DND-41 (cell line): ENCODE data around the gene HTT.

Experiments
- EZH2 ChIP-seq: IDR thresholded peaks from 3 replicates; pipeline ENCODE4 v1.6.1; 2012; ENCODE audit warnings: borderline replicate concordance, low read depth, mild to moderate bottlenecking, moderate library complexity, low read length, inconsistent platforms; ENCODE audit not compliant: severe bottlenecking
- TF ChIP-seq, protein P1 (sequence below): IDR thresholded peaks from 2 replicates; pipeline ENCODE4 v1.5.1; 2012; ENCODE audit warnings: borderline replicate concordance, low read length, moderate library complexity, mild to moderate bottlenecking; ENCODE audit not compliant: poor library complexity, severe bottlenecking; ENCODE audit errors: extremely low read depth

DNA sequence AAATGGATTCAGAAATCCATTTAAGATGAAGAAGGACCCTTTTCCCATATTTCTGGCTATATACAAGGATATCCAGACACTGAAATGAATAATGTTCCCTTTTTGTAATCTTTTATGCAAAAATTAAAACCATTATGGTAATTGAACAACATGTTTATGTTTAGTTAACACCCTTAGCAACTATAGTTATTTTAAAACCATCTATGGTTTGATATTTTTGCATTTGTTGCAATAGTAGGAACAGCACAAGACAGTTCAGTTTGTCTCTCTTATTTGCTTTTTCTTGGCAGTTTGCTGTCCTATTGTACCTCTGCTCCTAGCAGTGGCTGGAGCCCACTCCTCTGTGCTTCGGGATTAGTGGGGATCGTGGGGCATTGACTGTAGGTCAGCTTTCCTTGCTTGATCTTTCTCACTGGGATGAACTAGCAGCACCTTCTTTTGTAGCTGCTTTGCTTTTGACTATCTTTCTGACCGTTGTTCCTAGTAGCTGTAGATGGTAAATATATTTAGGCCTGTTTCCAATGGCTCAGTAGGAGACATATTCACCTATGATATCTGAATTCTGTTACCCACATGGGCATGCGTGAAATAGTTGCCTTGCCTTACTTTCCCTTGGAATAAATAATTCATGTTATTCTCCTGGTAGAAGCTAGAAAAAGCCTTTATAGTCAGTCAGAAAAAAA, 12.8 kb downstream of the HTT start:
- TF ChIP-seq, protein P1, sequence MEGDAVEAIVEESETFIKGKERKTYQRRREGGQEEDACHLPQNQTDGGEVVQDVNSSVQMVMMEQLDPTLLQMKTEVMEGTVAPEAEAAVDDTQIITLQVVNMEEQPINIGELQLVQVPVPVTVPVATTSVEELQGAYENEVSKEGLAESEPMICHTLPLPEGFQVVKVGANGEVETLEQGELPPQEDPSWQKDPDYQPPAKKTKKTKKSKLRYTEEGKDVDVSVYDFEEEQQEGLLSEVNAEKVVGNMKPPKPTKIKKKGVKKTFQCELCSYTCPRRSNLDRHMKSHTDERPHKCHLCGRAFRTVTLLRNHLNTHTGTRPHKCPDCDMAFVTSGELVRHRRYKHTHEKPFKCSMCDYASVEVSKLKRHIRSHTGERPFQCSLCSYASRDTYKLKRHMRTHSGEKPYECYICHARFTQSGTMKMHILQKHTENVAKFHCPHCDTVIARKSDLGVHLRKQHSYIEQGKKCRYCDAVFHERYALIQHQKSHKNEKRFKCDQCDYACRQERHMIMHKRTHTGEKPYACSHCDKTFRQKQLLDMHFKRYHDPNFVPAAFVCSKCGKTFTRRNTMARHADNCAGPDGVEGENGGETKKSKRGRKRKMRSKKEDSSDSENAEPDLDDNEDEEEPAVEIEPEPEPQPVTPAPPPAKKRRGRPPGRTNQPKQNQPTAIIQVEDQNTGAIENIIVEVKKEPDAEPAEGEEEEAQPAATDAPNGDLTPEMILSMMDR: no peak
- TF ChIP-seq EZH2: no peak
